ENCODE results near the gene CDH12.
"Not testable (repeated sequence)": the region's sequence is repeated elsewhere in the genome, so short reads cannot be mapped to it uniquely, and the experiment has no call there.

CDH12 gene

GRCh38 chr5:22542340-22542739 is 310.8 kb downstream of the CDH12 start:
- H3K36me3 ChIP-seq = no peaks in the 10 kb centered on the region
- no peak overlapping the region for H3K4me3 ChIP-seq (ENCODE audit: low read depth, low read length)
- H3K9me3 ChIP-seq (ENCODE audit: severe bottlenecking) = no peaks in the 10 kb centered on the region
- no peak for TF ChIP-seq CTCF (IDR thresholded peaks at IDR 0.05; ENCODE audit: low read depth, low read length)
- H3K27ac ChIP-seq = no peak overlapping the region
- no peaks in the 10 kb centered on the region for H3K27me3 ChIP-seq (ENCODE audit: insufficient read depth, low read depth, severe bottlenecking)
- DNase-seq = no peak

- Histone ChIP-seq H3K9me3 (ENCODE audit: severe bottlenecking) (no peaks in the 10 kb centered on the region), H3K36me3 (no peaks in the 10 kb centered on the region), H3K27me3 (ENCODE audit: insufficient read depth, low read depth, severe bottlenecking) (no peaks in the 10 kb centered on the region), H3K27ac (no peak overlapping the region), H3K4me3 (ENCODE audit: low read depth, low read length) (no peak overlapping the region)
- DNase-seq = peak; percentile 53
- no peak for TF ChIP-seq CTCF (IDR thresholded peaks at IDR 0.05; ENCODE audit: low read depth, low read length)
Measured at GRCh38 chr5:22541037-22541436, 312.1 kb downstream of the CDH12 start.

- DNase-seq = no peak
- H3K9me3 ChIP-seq (ENCODE audit: severe bottlenecking) = no peaks in the 10 kb centered on the region
- no peak overlapping the region for H3K4me3 ChIP-seq (ENCODE audit: low read depth, low read length)
- H3K27ac ChIP-seq = no peak overlapping the region
- no peak for TF ChIP-seq CTCF (IDR thresholded peaks at IDR 0.05; ENCODE audit: low read depth, low read length)
- H3K36me3 ChIP-seq = no peaks in the 10 kb centered on the region
- H3K27me3 ChIP-seq (ENCODE audit: insufficient read depth, low read depth, severe bottlenecking) = no peaks in the 10 kb centered on the region
Measured at GRCh38 chr5:22539762-22540161, 313.4 kb downstream of the CDH12 start.

GRCh38 chr5:22531986-22532385 is 321.2 kb downstream of the CDH12 start:
- no peak overlapping the region for H3K27ac ChIP-seq
- H3K9me3 ChIP-seq (ENCODE audit: severe bottlenecking) = no peaks in the 10 kb centered on the region
- no peak overlapping the region for H3K4me3 ChIP-seq (ENCODE audit: low read depth, low read length)
- no peaks in the 10 kb centered on the region for H3K27me3 ChIP-seq (ENCODE audit: insufficient read depth, low read depth, severe bottlenecking)
- no peak for TF ChIP-seq CTCF (IDR thresholded peaks at IDR 0.05; ENCODE audit: low read depth, low read length)
- no peak for DNase-seq
- H3K36me3 ChIP-seq = no peaks in the 10 kb centered on the region

- TF ChIP-seq CTCF (IDR thresholded peaks at IDR 0.05; ENCODE audit: low read depth, low read length) = no peak
- Histone ChIP-seq H3K36me3 (no peaks in the 10 kb centered on the region), H3K9me3 (ENCODE audit: severe bottlenecking) (peaks cover 3% of the 10 kb centered on the region), H3K4me3 (ENCODE audit: low read depth, low read length) (no peak overlapping the region), H3K27me3 (ENCODE audit: insufficient read depth, low read depth, severe bottlenecking) (no peaks in the 10 kb centered on the region), H3K27ac (no peak overlapping the region)
- DNase-seq = no peak
Measured at GRCh38 chr5:22521521-22521920, 331.6 kb downstream of the CDH12 start.

GRCh38 chr5:22516497-22516896 is 336.6 kb downstream of the CDH12 start:
- H3K27me3 ChIP-seq (ENCODE audit: insufficient read depth, low read depth, severe bottlenecking); DNase-seq; H3K27ac ChIP-seq; H3K36me3 ChIP-seq; H3K9me3 ChIP-seq (ENCODE audit: severe bottlenecking); H3K4me3 ChIP-seq (ENCODE audit: low read depth, low read length): not testable (repeated sequence)
